ENCODE measurements around the gene GDF9.

GDF9 gene

GRCh38 chr5:132816554-132816953 is 49.7 kb downstream of the GDF9 start:
- no peak for DNase-seq (ENCODE audit: low spot score)

- DNase-seq (ENCODE audit: low spot score) = no peak
These were observed 50.2 kb downstream of the GDF9 start for GRCh38 chr5:132816083-132816482.

- DNase-seq (ENCODE audit: low spot score) = no peak
These were observed 50.8 kb downstream of the GDF9 start for GRCh38 chr5:132815454-132815853.

- DNase-seq (ENCODE audit: low spot score) = no peak
These were observed 51.6 kb downstream of the GDF9 start for GRCh38 chr5:132814503-132815294.

GRCh38 chr5:132813599-132814502 is 52.4 kb downstream of the GDF9 start:
- DNase-seq (ENCODE audit: low spot score) = peak; percentile 33

GRCh38 chr5:132812781-132813598 is 53.3 kb downstream of the GDF9 start, which contains the start of gene SOWAHA:
TSS of gene SOWAHA (plus strand) at chr5:132813302. CDS start at chr5:132813622, 320 bp downstream.
- no peak for DNase-seq (ENCODE audit: low spot score)

GRCh38 chr5:132812123-132812765 is 54.0 kb downstream of the GDF9 start:
- DNase-seq (ENCODE audit: low spot score) = no peak

Data from kidney tubule cell (primary cell).